HG02840 (cell line): Measurements from ENCODE around the gene MTREX.

Experiments
- ATAC-seq: cut with Tn5 transposase; IDR thresholded peaks from one replicate; pipeline ENCODE4 v1.9.1; 2021; ENCODE audit warnings: mild to moderate bottlenecking, moderate library complexity, moderate number of reproducible peaks; ENCODE audit not compliant: unreplicated experiment, low FRiP score

Gene MTREX

DNA sequence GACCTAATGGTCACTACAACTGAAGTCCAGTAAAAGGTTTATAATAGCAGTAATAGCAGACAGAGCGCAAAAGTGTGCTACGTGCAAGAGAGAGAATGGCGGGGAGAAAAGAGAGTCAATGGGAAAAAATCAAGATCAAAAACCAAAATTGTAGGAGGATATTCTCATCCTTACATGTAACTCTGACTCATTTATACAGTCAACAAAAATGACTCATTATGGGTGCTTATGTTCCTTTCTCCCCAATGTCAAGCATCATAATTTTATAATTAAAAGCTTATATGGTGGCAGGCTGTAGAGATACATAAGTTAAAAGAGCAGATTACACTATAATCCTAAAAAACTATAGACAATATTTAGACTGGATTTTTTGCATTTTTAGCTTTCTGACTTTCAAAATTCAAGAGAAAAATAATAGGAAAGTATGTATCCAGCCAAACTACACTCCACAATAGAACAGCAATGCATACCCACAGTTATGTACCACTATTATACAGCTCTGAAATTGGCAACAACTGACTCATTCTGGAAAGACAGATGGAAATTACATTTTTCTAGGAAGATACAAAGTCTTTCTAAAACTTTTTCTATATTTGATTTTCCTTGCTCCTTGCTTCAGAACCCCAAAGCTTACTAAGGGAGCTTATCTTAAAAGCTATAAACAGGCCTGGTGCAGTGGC is 148.6 kb downstream of the MTREX start:
- ATAC-seq = no peak

DNA sequence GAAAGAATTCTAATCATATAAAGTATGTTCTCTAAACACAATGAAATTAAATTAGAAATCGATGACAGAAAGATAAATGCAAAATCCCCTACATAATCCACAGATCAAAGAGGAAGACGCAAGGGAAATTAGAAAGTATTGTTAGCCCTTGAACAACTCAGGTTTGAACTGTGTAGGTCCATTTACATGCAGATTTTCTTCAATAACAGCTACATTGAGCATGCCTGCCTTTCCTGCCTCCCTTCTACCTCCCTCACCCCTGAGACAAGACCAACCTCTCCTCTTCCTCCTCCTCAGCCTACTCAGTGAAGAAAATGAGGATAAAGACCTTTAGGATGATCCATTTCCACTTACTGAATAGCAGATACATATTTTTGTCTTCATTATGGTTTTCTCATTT is 151.8 kb downstream of the MTREX start:
- no peak for ATAC-seq

DNA sequence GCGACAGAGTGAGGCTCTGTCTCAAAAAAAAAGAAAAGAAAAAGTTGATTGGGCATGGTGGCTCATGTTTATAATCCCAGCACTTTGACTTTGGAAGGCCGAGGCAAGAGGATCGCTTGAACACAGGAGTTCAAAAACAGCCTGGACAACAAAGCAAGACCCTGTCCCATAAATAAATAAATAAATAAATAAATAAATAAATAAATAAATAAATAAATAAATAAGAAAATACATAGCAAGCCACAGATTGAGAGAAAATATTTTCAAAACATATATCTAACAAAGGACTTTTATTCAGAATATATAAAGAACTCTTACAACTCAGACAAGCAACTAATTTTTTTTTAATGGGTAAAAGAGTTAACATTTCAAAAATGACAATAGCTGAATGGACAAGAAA is 155.8 kb downstream of the MTREX start:
- ATAC-seq = no peak

DNA sequence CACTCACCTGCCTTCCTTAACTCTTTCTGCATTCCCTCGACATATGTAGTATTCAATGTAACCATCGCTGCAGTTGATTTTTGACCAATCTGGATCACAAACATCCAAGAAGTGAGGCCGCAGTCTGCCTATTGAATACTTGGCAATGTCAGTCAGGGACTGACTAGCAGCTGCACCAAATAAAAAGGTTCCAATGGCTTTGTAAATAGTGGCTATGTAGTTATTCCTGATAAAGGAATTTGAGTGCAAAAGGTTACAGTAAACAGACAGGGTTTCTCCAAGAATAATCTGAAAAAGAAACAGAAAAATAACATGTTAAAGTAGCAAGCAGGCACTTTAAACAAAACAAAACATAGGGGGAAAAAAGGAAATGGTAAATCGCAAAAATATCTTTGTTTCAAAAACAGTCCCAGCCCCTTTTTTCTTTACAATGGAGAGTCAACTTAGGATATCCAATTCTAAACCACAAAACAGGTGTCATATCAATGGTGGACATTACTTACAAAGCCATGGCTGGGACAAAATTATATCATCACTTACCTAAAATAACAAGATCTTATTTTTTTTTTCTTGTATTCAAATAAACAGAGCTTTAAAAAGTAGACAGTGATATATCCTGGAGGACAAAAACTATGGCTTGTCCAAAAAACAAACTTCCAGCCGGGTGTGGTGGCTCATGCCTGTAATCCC is 160.2 kb downstream of the MTREX start:
- ATAC-seq = no peak

DNA sequence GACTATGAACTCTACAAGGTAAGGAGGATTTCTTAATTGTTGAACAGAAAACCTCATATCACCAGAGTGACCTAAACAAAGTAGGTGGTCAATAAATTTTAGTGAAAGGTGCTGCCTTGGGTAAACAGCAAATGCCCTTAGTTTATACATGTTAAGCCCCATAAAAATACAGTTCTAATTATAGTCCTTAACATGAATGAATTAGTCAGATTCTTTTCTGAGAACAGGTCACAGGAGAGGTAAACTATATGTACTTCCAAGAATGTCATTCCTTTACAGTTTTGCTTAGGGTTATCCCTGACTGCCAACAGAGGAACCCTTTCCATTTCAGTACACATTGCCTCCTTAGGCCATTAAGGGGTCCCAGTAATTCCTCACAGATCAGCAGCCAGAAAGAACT is 162.1 kb downstream of the MTREX start:
- ATAC-seq = no peak

DNA sequence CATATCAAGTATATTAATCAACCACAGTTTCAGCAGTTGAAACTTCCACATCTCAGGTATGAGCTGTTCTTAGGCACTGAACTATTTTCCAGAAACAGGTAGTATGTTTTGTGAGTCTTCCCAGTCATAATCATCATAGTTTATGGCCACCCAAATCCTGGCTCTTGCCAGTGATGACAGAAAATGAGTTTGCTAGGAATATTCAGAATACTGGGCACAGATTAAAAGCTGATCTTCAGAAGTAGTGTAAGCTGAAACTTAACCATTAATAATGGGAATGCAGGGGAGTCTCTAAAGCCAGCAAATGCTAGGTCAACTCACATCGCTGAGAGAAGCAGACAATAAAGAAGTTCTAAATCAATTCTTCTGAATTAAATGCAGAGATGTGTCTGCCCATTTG is 162.5 kb downstream of the MTREX start:
- ATAC-seq = no peak

DNA sequence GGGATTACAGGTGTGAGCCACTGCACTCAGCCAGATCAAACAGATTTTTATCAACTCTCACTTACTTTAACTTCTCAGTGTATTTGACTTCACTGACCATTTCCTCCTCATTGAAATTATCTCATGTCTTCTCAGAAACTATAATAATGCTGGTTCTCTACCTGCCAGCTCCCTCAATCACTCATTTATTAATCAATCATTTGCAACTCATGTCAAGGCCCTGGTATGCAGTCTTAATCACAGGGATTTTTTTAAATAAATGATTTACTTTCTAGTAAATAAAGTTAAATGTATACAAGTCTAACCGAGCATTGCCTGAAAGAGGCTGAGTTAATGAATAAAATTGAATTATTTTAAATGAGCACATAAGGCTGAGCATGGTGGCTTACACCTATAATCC is 163.7 kb downstream of the MTREX start:
- ATAC-seq = no peak

DNA sequence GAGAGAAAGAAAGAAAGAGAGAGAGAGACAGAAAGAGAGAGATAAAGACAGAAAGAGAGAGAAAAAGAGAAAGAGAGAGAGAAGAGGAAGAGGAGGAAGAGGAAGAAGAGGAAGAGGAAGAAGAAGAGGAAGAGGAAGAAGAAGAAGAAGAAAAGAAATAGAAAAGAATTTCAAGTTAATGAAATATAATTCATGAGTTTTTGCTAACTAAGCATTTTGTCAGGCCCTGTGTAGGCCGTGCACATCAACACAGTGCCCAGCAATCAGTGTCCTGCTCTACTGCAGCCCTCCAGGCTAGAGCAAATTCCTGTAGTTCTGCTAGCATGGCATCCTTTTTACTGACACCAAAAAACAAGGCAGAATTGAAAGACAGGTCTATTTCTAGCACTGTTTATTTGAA is 164.9 kb downstream of the MTREX start:
- no peak for ATAC-seq
